CD14-positive monocyte (primary cell): Measurements from ENCODE around the gene ELOVL3. TPM values are rescaled to one million over a fixed set of nuclear protein-coding genes. Genes with fewer than 3 reads are reported as not detected.

Experiments used
- DNase-seq, 3 donors: peaks; one replicate each; pipeline ENCODE4 v3.0.0-alpha.2; 2011 to 2022
- H2AFZ ChIP-seq: 2 replicates; pipeline ENCODE4 v1.6.0; 2012; ENCODE audit warnings: mild to moderate bottlenecking, low read depth, low read length, inconsistent platforms; ENCODE audit not compliant: insufficient read depth, poor library complexity, severe bottlenecking
- H3K27ac ChIP-seq, 2 donors: 1 replicate in 1 of 2; 2 replicates in 1 of 2; pipeline ENCODE4 v1.5.1; 2012 to 2013; ENCODE audit warnings: low read length in 2 of 2, control low read depth in 1 of 2, inconsistent platforms in 1 of 2, low read depth in 1 of 2, mild to moderate bottlenecking in 1 of 2
- H3K27me3 ChIP-seq, 2 donors: one replicate each; pipeline versions ENCODE4 v1.6.0 to v1.6.1; 2011 to 2013; ENCODE audit warnings: low read length in 2 of 2; ENCODE audit not compliant: control insufficient read depth in 2 of 2, insufficient read depth in 2 of 2
- H3K36me3 ChIP-seq, 2 donors: replicated peaks in 1 of 2; 1 replicate in 1 of 2; 2 replicates in 1 of 2; pipeline versions ENCODE4 v1.5.1 to v1.6.1; 2012 to 2013; ENCODE audit warnings: low read length in 2 of 2, control low read depth in 1 of 2, inconsistent platforms in 1 of 2, mild to moderate bottlenecking in 1 of 2; ENCODE audit not compliant: insufficient read depth in 2 of 2, control insufficient read depth in 1 of 2
- H3K4me1 ChIP-seq, 2 donors: 1 replicate in 1 of 2; 2 replicates in 1 of 2; pipeline versions ENCODE4 v1.5.1 to v1.6.1; 2012 to 2013; ENCODE audit warnings: low read length in 2 of 2, control low read depth in 1 of 2, inconsistent platforms in 1 of 2, mild to moderate bottlenecking in 1 of 2, moderate library complexity in 1 of 2; ENCODE audit not compliant: insufficient read depth in 2 of 2, control insufficient read depth in 1 of 2
- H3K4me2 ChIP-seq: replicated peaks from 2 replicates; pipeline ENCODE3; 2012; ENCODE audit warnings: low read length, moderate library complexity, mild to moderate bottlenecking; ENCODE audit not compliant: poor library complexity, severe bottlenecking; ENCODE audit errors: extremely low read depth
- H3K4me3 ChIP-seq, 3 experiments: fragments of 200-600 bp in 1 of 3; sonication (generic) in 1 of 3; replicated peaks in 1 of 3; 1 replicate in 2 of 3; 2 replicates in 1 of 3; pipeline ENCODE4 v1.5.1; 2011 to 2013; ENCODE audit warnings: low read length in 3 of 3, mild to moderate bottlenecking in 3 of 3, control low read depth in 2 of 3, low read depth in 2 of 3, inconsistent platforms in 1 of 3, moderate library complexity in 1 of 3
- H3K79me2 ChIP-seq: 2 replicates; pipeline ENCODE4 v1.6.0; 2012; ENCODE audit warnings: mild to moderate bottlenecking, control low read depth, inconsistent platforms, low read length, moderate library complexity; ENCODE audit not compliant: insufficient read depth
- H3K9ac ChIP-seq: 2 replicates; pipeline ENCODE4 v1.6.0; 2017; ENCODE audit warnings: low read length, mild to moderate bottlenecking; ENCODE audit not compliant: insufficient read depth, poor library complexity, severe bottlenecking
- H3K9me3 ChIP-seq, 2 donors: replicated peaks in 1 of 2; 1 replicate in 1 of 2; 2 replicates in 1 of 2; pipeline versions ENCODE4 v1.5.1 to v1.6.1; 2012 to 2013; ENCODE audit warnings: low read length in 2 of 2, control low read depth in 1 of 2; ENCODE audit not compliant: control insufficient read depth in 1 of 2, insufficient read depth in 1 of 2
- H4K20me1 ChIP-seq: 2 replicates; pipeline ENCODE4 v1.6.0; 2012; ENCODE audit warnings: mild to moderate bottlenecking, low read length, control low read depth, moderate library complexity; ENCODE audit not compliant: insufficient read depth
- H3K27ac Mint-ChIP-seq, 7 donors: one replicate each; pipeline ENCODE4 v1.8.0; 2020; ENCODE audit warnings: mild to moderate bottlenecking in 7 of 7, mixed read lengths in 7 of 7, moderate library complexity in 6 of 7, inconsistent platforms in 2 of 7
- H3K27me3 Mint-ChIP-seq, 3 donors: one replicate each; pipeline ENCODE4 v1.8.0; 2021 to 2022; ENCODE audit warnings: low read depth in 3 of 3, mild to moderate bottlenecking in 3 of 3, mixed read lengths in 3 of 3, moderate library complexity in 3 of 3, inconsistent platforms in 1 of 3
- H3K36me3 Mint-ChIP-seq, 2 donors: one replicate each; pipeline ENCODE4 v1.8.0; 2020; ENCODE audit warnings: mixed read lengths in 2 of 2, inconsistent platforms in 1 of 2, mild to moderate bottlenecking in 1 of 2
- H3K4me1 Mint-ChIP-seq: one replicate; pipeline ENCODE4 v1.8.0; 2020; ENCODE audit warnings: mild to moderate bottlenecking, mixed read lengths
- H3K4me3 Mint-ChIP-seq, 2 donors: one replicate each; pipeline ENCODE4 v1.8.0; 2020; ENCODE audit warnings: mild to moderate bottlenecking in 2 of 2, mixed read lengths in 2 of 2, moderate library complexity in 1 of 2
- H3K9me3 Mint-ChIP-seq, 7 donors: one replicate each; pipeline ENCODE4 v1.8.0; 2020 to 2022; ENCODE audit warnings: mixed read lengths in 7 of 7, mild to moderate bottlenecking in 6 of 7, moderate library complexity in 6 of 7, inconsistent platforms in 2 of 7
- WGBS: methylation state at CpG from one replicate; pipeline ENCODE4 v1.1.5; 2013; ENCODE audit warnings: missing lambda C conversion rate; ENCODE audit not compliant: insufficient coverage; 5-methylcytosine and 5-hydroxymethylcytosine counted together
- intact Hi-C, 2 donors: fragments of 100-400 bp; cut with micrococcal nuclease; formaldehyde crosslinking; loops; one replicate each; pipeline versions ENCODE4 v1.15.0 to v1.15.1; 2023
- polyA plus RNA-seq, 3 donors: library from polyadenylated mRNA; depleted of rRNA in 1 of 3; unstranded in 2 of 3; stranded (reverse) in 1 of 3; fragments of 300-500 nt in 2 of 3; fragments of >200 nt in 1 of 3; fragmentation: Illumina TruSeq in 2 of 3; gene quantifications; 1 replicate in 2 of 3; 2 replicates in 1 of 3; pipeline ENCODE4 v1.2.3, GENCODE V29; 2012 to 2021
- TF ChIP-seq, protein P1 (sequence below): fragments of 200-600 bp; IDR thresholded peaks from one replicate; pipeline ENCODE4 v1.8.0; 2022; ENCODE audit warnings: antibody characterized with exemption, mild to moderate bottlenecking

Gene ELOVL3
- polyA plus RNA-seq, 3 donors, result 1.5 to 3.2 (median 2.2) TPM

DNA sequence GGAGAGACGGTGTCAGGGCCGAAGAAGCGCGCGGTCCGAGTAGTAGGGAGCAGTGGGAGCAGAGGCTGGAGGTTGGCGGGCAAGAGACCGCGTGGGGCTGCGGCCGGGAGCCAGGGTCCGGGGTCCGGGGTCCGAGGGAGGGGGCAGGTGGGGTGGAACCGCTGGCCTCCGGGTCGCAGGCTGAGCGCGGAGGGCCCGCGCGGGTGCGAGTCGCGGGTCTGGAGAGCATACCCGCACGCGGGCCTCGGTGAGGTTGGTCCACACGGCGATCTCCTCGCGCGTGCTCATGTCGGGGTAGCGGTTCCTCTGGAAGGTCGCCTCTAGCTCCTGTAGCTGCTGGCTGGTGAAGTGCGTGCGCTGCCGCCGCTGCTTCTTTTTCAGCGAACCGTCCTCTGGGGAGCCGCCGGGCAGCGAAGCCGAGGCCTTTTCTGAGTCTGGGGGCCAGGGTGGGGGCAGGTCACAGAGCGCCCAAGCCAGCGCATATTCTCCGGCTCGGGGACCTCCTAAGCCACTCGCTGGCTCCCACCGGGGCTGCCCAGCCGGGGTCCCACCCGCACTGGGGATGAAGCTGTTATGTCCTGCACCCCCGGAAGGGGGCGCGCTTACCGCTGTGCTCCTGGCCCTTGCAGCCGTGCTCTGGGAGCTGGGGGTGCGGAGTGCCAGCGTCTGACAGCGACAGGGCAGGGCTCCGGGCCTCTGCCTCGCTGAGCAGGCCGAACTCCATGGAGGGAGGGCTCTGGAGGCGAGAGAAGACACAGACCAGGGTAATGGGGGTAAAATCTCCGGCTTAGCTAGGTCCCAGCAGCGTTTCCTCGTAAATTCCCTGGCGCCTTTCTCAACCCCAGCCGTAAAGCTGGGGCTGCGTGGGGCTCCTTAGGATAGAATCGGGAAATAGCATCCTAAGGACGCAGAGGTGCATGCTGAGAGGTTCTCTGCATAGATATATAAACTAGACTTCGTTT, 5.5 kb downstream of the ELOVL3 start:
- peaks cover 29 to 65% of the 10 kb centered on the region in 2 donors for H3K27me3 ChIP-seq

DNA sequence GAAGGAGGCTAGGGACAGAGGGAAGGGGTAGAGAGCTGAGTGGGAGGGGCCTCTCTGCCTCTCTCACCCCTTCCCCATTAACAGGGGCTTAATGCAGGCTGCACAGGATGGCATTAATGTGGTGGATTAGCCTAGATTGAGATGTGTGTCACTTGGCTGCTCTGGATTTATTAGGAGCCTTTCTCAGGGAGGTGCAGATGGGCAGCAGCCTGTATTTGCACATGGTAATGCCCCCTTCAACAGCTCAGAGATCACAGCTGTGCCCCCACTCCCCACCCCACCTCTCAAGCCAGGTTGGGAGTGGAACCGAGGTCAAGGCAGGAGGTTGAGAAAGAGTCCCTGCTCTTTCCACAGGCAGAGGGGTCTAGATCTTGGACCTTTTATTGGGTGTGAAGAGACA, 7.9 kb downstream of the ELOVL3 start:
- H3K4me1 ChIP-seq, result peaks cover 21 to 23% of the 10 kb centered on the region in 2 donors
- H3K36me3 Mint-ChIP-seq, result peaks cover 6 to 8% of the 10 kb centered on the region in 2 donors
- H3K27ac Mint-ChIP-seq, result no peak overlapping the region
- peaks cover 61 to 87% (median 75%) of the 10 kb centered on the region in 3 donors for H3K27me3 Mint-ChIP-seq
- H3K27me3 ChIP-seq, result peaks cover 43 to 87% of the 10 kb centered on the region in 2 donors
- intact Hi-C loops, result loop anchor here in 1 of 2 donors (5.0 kb wide), 1 partner anchor 118 kb away; no protein-coding TSS in a partner anchor
- no peak overlapping the region for H3K9ac ChIP-seq
- no peak overlapping the region for H2AFZ ChIP-seq
- H3K36me3 ChIP-seq, result peaks cover 2% of the 10 kb centered on the region in 2 donors
- H3K27ac ChIP-seq, result no peak overlapping the region
- peaks cover 0 to 17% (median 1%) of the 10 kb centered on the region in 7 donors for H3K9me3 Mint-ChIP-seq
- H4K20me1 ChIP-seq, result peaks cover 6% of the 10 kb centered on the region
- H3K4me3 Mint-ChIP-seq, result peak overlapping the region in 1 of 2 donors; percentile 64
- no peaks in the 10 kb centered on the region for H3K79me2 ChIP-seq
- no peak for DNase-seq
- WGBS, result no CpG with 5 or more reads among the region's 1 CpG
- no peak overlapping the region for H3K4me3 ChIP-seq
- H3K4me2 ChIP-seq, result no peak overlapping the region
- TF ChIP-seq, protein P1, sequence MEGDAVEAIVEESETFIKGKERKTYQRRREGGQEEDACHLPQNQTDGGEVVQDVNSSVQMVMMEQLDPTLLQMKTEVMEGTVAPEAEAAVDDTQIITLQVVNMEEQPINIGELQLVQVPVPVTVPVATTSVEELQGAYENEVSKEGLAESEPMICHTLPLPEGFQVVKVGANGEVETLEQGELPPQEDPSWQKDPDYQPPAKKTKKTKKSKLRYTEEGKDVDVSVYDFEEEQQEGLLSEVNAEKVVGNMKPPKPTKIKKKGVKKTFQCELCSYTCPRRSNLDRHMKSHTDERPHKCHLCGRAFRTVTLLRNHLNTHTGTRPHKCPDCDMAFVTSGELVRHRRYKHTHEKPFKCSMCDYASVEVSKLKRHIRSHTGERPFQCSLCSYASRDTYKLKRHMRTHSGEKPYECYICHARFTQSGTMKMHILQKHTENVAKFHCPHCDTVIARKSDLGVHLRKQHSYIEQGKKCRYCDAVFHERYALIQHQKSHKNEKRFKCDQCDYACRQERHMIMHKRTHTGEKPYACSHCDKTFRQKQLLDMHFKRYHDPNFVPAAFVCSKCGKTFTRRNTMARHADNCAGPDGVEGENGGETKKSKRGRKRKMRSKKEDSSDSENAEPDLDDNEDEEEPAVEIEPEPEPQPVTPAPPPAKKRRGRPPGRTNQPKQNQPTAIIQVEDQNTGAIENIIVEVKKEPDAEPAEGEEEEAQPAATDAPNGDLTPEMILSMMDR, result no peak
- peaks cover 0 to 2% of the 10 kb centered on the region in 2 donors for H3K9me3 ChIP-seq
- peaks cover 26% of the 10 kb centered on the region for H3K4me1 Mint-ChIP-seq

More for the DNA sequence above, 5.5 kb downstream of the ELOVL3 start:
- peaks cover 40 to 44% of the 10 kb centered on the region in 2 donors for H3K4me1 ChIP-seq
- DNase-seq, result peak; percentile 35 to 56 (median 49)
- Mint-ChIP-seq H3K4me1 (peaks cover 47% of the 10 kb centered on the region), H3K4me3 (peak overlapping the region; percentile 76 to 93), H3K9me3 (peaks cover 0 to 17% (median 1%) of the 10 kb centered on the region in 7 donors), H3K27ac (no peak overlapping the region), H3K36me3 (peaks cover 13 to 15% of the 10 kb centered on the region in 2 donors), H3K27me3 (peaks cover 47 to 67% (median 65%) of the 10 kb centered on the region in 3 donors)
- H2AFZ ChIP-seq, result peak overlapping the region; percentile 75
- peak overlapping the region; percentile 91 for H3K4me2 ChIP-seq
- H3K79me2 ChIP-seq, result no peaks in the 10 kb centered on the region
- peak overlapping the region; percentile 35 for H3K9ac ChIP-seq
- H3K36me3 ChIP-seq, result peaks cover 7% of the 10 kb centered on the region in 2 donors
- H3K4me3 ChIP-seq, result peak overlapping the region; percentile 34 to 70 (median 38)
- H3K9me3 ChIP-seq, result peaks cover 0 to 2% of the 10 kb centered on the region in 2 donors
- peaks cover 10% of the 10 kb centered on the region for H4K20me1 ChIP-seq
- H3K27ac ChIP-seq, result no peak overlapping the region
- intact Hi-C loops, result loop anchor here in 1 of 2 donors (5.0 kb wide), 1 partner anchor 121 kb away; no protein-coding TSS in a partner anchor
- TF ChIP-seq, protein P1, result peak; percentile 78
- 9% methylated on average over 70 of the region's 76 CpGs for WGBS
